ENCODE measurements around the gene MTERF1. TPM values are rescaled to one million over a fixed set of nuclear protein-coding genes. Genes with fewer than 3 reads are reported as not detected.

The MTERF1 gene
- total and polyA plus RNA-seq, 9 of the 15 experiments (the other 6 are each of a cell fraction or from before 2014, with no cell fraction given), result 15.7 to 49.2 (median 29.1) TPM

GRCh38 chr7:91847231-91847630 lies 33.3 kb downstream of the MTERF1 start (continued):
- no peak for TF ChIP-seq RREB1 (CRISPR knock-in tag; IDR thresholded peaks at IDR 0.05)

GRCh38 chr7:91846436-91846835 lies 34.1 kb downstream of the MTERF1 start:
- Histone ChIP-seq H3K27me3 (ENCODE audit: control insufficient read depth in 2 of 2, insufficient read depth in 2 of 2, low read length in 2 of 2) (no peaks in the 10 kb centered on the region), H3K4me1 (replicated peaks in 1 of 2; ENCODE audit: control insufficient read depth in 2 of 2, insufficient read depth in 2 of 2, low read length in 2 of 2) (no peaks in the 10 kb centered on the region), H3K9ac (ENCODE audit: insufficient read depth in 1 of 2, low read depth in 2 of 2, low read length in 2 of 2) (no peak overlapping the region), H3K9me1 (ENCODE audit: control insufficient read depth, insufficient read depth, low read length) (no peaks in the 10 kb centered on the region), H4K20me1 (replicated peaks; ENCODE audit: control insufficient read depth, insufficient read depth, low read length) (no peaks in the 10 kb centered on the region), H3K4me2 (ENCODE audit: insufficient read depth, low read length) (no peak overlapping the region), H3K27ac (ENCODE audit: extremely low read depth, low read depth, low read length) (no peak overlapping the region), H3K9me3 (replicated peaks; ENCODE audit: control insufficient read depth, insufficient read depth, low read depth, low read length) (no peaks in the 10 kb centered on the region), H2AFZ (ENCODE audit: low read depth, low read length) (no peak overlapping the region), H3K79me2 (ENCODE audit: control insufficient read depth, insufficient read depth, low read length) (no peaks in the 10 kb centered on the region), H3K4me3 (no peak overlapping the region), H3K36me3 (ENCODE audit: control insufficient read depth, insufficient read depth, low read length) (no peaks in the 10 kb centered on the region)
- no peak for TF ChIP-seq ELF1 (tag; IDR thresholded peaks at IDR 0.05)
- TF ChIP-seq ARNT (IDR thresholded peaks at IDR 0.05), result no peak
- TF ChIP-seq STAT5A (IDR thresholded peaks at IDR 0.05; ENCODE audit: borderline replicate concordance, low read length), result no peak
- TF ChIP-seq MEIS2 (IDR thresholded peaks at IDR 0.05; ENCODE audit: partially characterized antibody), result no peak
- CTCF ChIA-PET (ENCODE audit: low intra/inter-chr PET ratio), result no interaction called here
- no peak for DNase-seq (ENCODE audit: extremely low read depth in 1 of 4, low spot score in 3 of 4)
- FAIRE-seq, result no peak
- POLR2A ChIA-PET, result interaction anchor here (1.6 kb wide), 1 partner anchor 21 kb away, joined by 5 read pairs; no protein-coding TSS in a partner anchor
- no TSS peak for BruUV-seq (replicated peaks)
- in situ Hi-C loops (cut with MboI), result no loop called here
- intact Hi-C loops (cut with micrococcal nuclease), result no loop called here
- ATAC-seq, result no peak

Data from K562 (cell line).